PFSK-1 (cell line): ENCODE results near the gene TPBG.

Source experiments
- POLR2AphosphoS5 ChIP-seq: IDR thresholded peaks from 2 replicates; pipeline ENCODE4 v1.6.1; 2012; ENCODE audit warnings: low read depth, mild to moderate bottlenecking, control low read depth, low read length, moderate library complexity
- TAF1 ChIP-seq: IDR thresholded peaks from 2 replicates; pipeline ENCODE4 v1.6.1; 2012; ENCODE audit warnings: low read length, control low read depth, borderline replicate concordance; ENCODE audit not compliant: insufficient read depth

GRCh38 chr6:82322386-82322785 is 41.2 kb upstream of the TPBG start:
- TF ChIP-seq TAF1 (no peak), POLR2AphosphoS5 (no peak)
